Endodermal cell (in vitro differentiated cells): Measurements from ENCODE around the gene TSC22D2. TPM values are rescaled to one million over a fixed set of nuclear protein-coding genes. Genes with fewer than 3 reads are reported as not detected.
A peak's percentile ranks its signal among the peaks of the same experiment; 100 is the strongest.

Experiments
- DNase-seq: peaks from one replicate; pipeline ENCODE4 v3.0.0-alpha.2; 2017
- H3K27ac ChIP-seq: 2 replicates; pipeline ENCODE4 v1.5.1; 2013; ENCODE audit warnings: mild to moderate bottlenecking, low read depth, low read length, moderate library complexity
- H3K27me3 ChIP-seq: 2 replicates; pipeline ENCODE4 v1.6.1; 2013; ENCODE audit warnings: mild to moderate bottlenecking, low read length, moderate library complexity; ENCODE audit not compliant: insufficient read depth, control insufficient read depth, poor library complexity, severe bottlenecking
- H3K36me3 ChIP-seq: 2 replicates; pipeline ENCODE4 v1.7.0; 2013; ENCODE audit warnings: mild to moderate bottlenecking, low read length, moderate library complexity; ENCODE audit not compliant: control insufficient read depth, insufficient read depth
- H3K4me1 ChIP-seq: one replicate; pipeline ENCODE4 v1.7.0; 2013; ENCODE audit warnings: low read length; ENCODE audit not compliant: control insufficient read depth, insufficient read depth
- H3K4me3 ChIP-seq: 2 replicates; pipeline ENCODE4 v1.5.1; 2013; ENCODE audit warnings: mild to moderate bottlenecking, low read length, moderate library complexity
- H3K9ac ChIP-seq: 2 replicates; pipeline ENCODE4 v1.6.1; 2013; ENCODE audit warnings: mild to moderate bottlenecking, low read length, moderate library complexity; ENCODE audit not compliant: poor library complexity, severe bottlenecking; ENCODE audit errors: extremely low read depth
- H3K9me3 ChIP-seq: 2 replicates; pipeline ENCODE4 v1.6.1; 2013; ENCODE audit warnings: mild to moderate bottlenecking, low read length, moderate library complexity; ENCODE audit not compliant: control insufficient read depth
- H3K27ac Mint-ChIP-seq: 2 replicates; pipeline ENCODE4 v1.8.0; 2020; ENCODE audit warnings: mixed read lengths
- H3K27me3 Mint-ChIP-seq: 2 replicates; pipeline ENCODE4 v1.8.0; 2021; ENCODE audit warnings: mild to moderate bottlenecking, mixed read lengths; ENCODE audit not compliant: insufficient read depth
- H3K36me3 Mint-ChIP-seq: 2 replicates; pipeline ENCODE4 v1.8.0; 2020; ENCODE audit warnings: low read depth, mixed read lengths
- H3K4me1 Mint-ChIP-seq: 2 replicates; pipeline ENCODE4 v1.8.0; 2020; ENCODE audit warnings: mixed read lengths
- H3K4me3 Mint-ChIP-seq: 2 replicates; pipeline ENCODE4 v1.8.0; 2020; ENCODE audit warnings: mild to moderate bottlenecking, moderate library complexity, mixed read lengths
- H3K9me3 Mint-ChIP-seq: 2 replicates; pipeline ENCODE4 v1.8.0; 2020; ENCODE audit warnings: mild to moderate bottlenecking, mixed read lengths
- CTCF ChIP-seq: fragments of 200-600 bp; sonication (generic); conservative IDR thresholded peaks from 2 replicates; pipeline ENCODE4 v1.5.0; 2021; ENCODE audit warnings: antibody characterized with exemption, mild to moderate bottlenecking
- WGBS, 2 experiments: methylation state at CpG; one replicate each; pipeline versions ENCODE4 v1.1.5 to v1.1.7; 2013; ENCODE audit warnings: missing lambda C conversion rate in 2 of 2, mixed read lengths in 1 of 2; ENCODE audit not compliant: insufficient coverage in 1 of 2, insufficient read length in 1 of 2; 5-methylcytosine and 5-hydroxymethylcytosine counted together
- total RNA-seq, 2 donors: library from RNA; stranded (reverse); fragmentation: NEBNext Ultra II Directional in 1 of 2; extraction: Animal tissue kit (Norgen Biotek cat#: 25700) in 1 of 2; gene quantifications; 2 replicates in 1 of 2; 3 replicates in 1 of 2; pipeline ENCODE4 v1.2.1, GENCODE V29; 2021

TSC22D2 gene
- total RNA-seq, 2 donors from 2014 or later = 25.6 to 29.1 TPM

GRCh38 chr3:150436161-150436560 is 28.1 kb downstream of the TSC22D2 start:
- no peaks in the 10 kb centered on the region for H3K4me1 ChIP-seq
- H3K36me3 ChIP-seq = peaks cover 11% of the 10 kb centered on the region
- no peak overlapping the region for H3K4me3 ChIP-seq
- DNase-seq = no peak
- no peak for TF ChIP-seq CTCF
- Mint-ChIP-seq H3K4me1 (peaks cover 2% of the 10 kb centered on the region), H3K4me3 (no peak overlapping the region), H3K9me3 (no peaks in the 10 kb centered on the region), H3K27me3 (no peaks in the 10 kb centered on the region), H3K27ac (no peak overlapping the region), H3K36me3 (no peaks in the 10 kb centered on the region)
- no peaks in the 10 kb centered on the region for H3K27me3 ChIP-seq
- H3K9ac ChIP-seq = no peak overlapping the region
- WGBS, 2 experiments = 60 to 90% methylated on average over 2 to 5 of the region's 5 CpGs
- H3K27ac ChIP-seq = no peak overlapping the region
- no peaks in the 10 kb centered on the region for H3K9me3 ChIP-seq

GRCh38 chr3:150439657-150440056 is 31.6 kb downstream of the TSC22D2 start:
- WGBS, 2 experiments = 92 to 100% methylated on average over 2 to 3 of the region's 3 CpGs
- no peaks in the 10 kb centered on the region for H3K27me3 Mint-ChIP-seq
- Histone ChIP-seq H3K27me3 (no peaks in the 10 kb centered on the region), H3K4me1 (no peaks in the 10 kb centered on the region), H3K36me3 (peaks cover 15% of the 10 kb centered on the region), H3K4me3 (no peak overlapping the region), H3K27ac (no peak overlapping the region), H3K9me3 (no peaks in the 10 kb centered on the region), H3K9ac (no peak overlapping the region)
- H3K4me3 Mint-ChIP-seq = no peak overlapping the region
- no peak for TF ChIP-seq CTCF
- H3K36me3 Mint-ChIP-seq = peaks cover 16% of the 10 kb centered on the region
- peaks cover 2% of the 10 kb centered on the region for H3K4me1 Mint-ChIP-seq
- H3K27ac Mint-ChIP-seq = no peak overlapping the region
- no peak for DNase-seq
- H3K9me3 Mint-ChIP-seq = peaks cover 1% of the 10 kb centered on the region

- Mint-ChIP-seq H3K27ac (peak overlapping the region; percentile 62), H3K4me3 (no peak overlapping the region), H3K36me3 (peaks cover 16% of the 10 kb centered on the region), H3K9me3 (peaks cover 1% of the 10 kb centered on the region), H3K27me3 (no peaks in the 10 kb centered on the region), H3K4me1 (peaks cover 6% of the 10 kb centered on the region)
- no peaks in the 10 kb centered on the region for H3K27me3 ChIP-seq
- no peak overlapping the region for H3K9ac ChIP-seq
- WGBS, 2 experiments = 92 to 100% methylated on average over 2 of the region's 2 CpGs
- no peak for TF ChIP-seq CTCF
- no peaks in the 10 kb centered on the region for H3K4me1 ChIP-seq
- H3K9me3 ChIP-seq = no peaks in the 10 kb centered on the region
- H3K4me3 ChIP-seq = no peak overlapping the region
- DNase-seq = no peak
- no peak overlapping the region for H3K27ac ChIP-seq
- H3K36me3 ChIP-seq = peaks cover 15% of the 10 kb centered on the region
Measured at GRCh38 chr3:150443331-150443741, 35.2 kb downstream of the TSC22D2 start.
